ENCODE results near the gene CTIF.

Gene CTIF

DNA sequence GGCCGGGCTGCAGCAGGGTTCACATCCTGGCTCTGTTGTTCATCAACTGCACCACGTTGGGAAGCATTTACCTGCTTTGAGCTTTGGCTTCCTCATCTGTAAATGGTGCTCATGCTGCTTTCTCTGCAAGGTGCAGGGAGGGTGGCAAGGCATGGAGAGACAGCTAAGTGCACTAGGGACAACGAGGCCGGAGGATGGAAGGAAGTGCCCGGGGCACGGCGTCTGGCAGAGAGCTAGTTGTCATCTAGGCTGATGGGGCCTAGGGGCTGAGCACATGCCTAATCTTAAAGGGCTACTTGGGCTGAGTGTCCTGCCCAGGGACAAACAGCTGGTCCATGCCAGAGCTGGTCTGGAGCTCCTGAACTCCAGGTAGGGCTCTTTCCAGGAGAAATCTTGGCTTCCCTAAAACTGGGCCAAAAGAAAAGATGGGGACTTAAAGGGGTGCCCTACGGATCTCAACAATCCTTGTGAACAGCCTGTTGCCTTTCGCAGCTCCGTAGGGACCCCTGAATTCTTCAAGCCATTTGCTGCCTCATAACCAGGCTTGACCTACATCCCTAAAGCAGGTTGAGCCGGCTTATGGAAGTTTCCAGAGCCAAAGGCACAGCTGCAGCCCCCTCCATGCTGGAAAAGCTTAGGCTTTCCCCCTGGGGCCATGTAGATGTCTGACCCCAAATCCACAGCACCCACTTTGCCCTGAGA is 281.1 kb downstream of the CTIF start:
- DNase-seq = peak; percentile 3
- ATAC-seq = no peak

DNA sequence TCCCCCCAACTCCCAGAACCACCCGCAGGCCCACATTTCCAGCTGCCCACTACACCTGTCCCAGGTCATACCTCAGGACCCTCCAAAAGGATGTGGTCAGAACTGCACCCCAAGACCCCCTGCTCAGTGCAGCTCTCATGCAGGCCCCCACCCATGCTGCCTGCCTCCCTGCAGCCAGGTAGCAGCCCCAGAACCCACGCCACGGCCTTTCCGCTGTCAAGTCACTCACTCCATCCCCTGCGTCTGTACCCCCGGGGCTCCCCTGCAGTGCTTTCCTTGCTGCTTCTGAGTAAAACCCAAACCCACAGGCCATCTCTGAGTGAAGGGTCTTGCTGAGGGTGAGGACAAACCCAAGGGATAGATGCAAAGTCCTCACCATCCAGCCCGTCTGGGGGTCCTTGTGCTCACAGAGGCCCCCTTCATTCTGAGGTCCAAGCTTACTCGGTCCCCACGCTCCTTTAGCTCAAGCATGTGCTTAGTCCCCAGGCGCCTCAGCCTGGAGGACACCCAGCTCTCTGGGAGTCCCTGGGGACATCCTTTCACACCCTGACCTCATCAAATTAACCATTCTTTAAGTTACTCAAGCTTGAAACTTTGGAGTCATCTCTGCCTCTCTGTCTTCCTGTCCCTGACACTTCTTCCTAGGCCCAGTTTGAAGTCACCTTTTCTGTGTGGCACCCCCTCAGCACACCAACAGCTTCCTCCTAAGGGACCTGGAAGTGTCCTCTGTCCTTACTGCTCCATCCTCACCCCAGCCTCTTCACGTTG is 281.8 kb downstream of the CTIF start:
- ATAC-seq (peak; percentile 86), DNase-seq (peak; percentile 60)

DNA sequence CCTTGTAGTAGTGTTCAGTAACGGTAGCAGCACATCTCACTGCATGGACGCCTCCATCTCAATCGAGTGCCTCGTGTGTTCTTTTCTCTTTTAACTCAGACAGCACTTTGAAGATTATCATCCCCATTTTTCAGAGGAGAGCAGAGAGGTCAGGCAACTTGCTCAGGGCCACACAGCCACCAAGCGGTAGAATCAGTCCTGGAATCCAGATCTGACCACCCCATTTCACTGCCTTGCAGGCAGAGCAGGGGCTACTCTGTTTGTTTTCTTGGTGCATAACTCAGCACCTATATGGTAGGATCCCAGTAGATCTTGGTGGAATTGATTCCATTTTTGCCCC is 282.4 kb downstream of the CTIF start:
- no peak for DNase-seq

GRCh38 chr18:48821845-48822244 is 283.0 kb downstream of the CTIF start:
- ATAC-seq = no peak
- DNase-seq = no peak

More for the DNA sequence above, 282.4 kb downstream of the CTIF start:
- ATAC-seq = no peak

- ATAC-seq (no peak), DNase-seq (peak; percentile 0)
Measured at GRCh38 chr18:48824231-48824970, 285.6 kb downstream of the CTIF start.

DNA sequence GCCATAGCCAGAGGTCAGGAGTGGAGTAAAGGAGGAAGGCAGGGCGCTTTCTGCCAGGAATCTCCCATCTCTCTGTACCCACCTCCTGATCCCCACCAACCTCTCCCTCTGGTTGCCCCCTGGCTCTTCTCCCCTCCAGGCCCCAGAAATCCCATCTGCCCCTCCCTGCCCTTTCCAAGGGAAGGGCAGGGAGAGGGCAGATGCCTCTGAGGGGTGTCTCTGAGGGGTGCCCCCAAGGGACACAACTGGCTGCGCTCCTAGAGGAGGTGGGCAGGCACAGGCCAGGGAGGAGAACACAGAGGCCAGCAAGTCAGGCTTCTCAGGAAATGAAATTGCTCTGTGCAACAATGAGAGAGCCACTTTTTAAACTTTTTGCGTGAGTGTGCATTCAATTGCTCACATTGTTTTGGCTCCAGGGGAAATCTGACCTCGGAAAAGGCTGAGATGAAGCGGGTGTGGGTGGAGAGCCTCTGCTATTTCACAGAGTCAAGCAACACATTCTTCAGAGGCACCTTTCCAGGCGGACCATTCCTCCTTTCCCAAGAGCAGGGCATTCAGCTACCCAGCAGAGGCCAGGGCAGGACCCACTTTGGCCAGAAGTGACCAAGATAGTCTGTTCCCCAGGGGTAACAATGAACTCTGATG is 286.4 kb downstream of the CTIF start:
- DNase-seq (peak; percentile 1), ATAC-seq (no peak)

- ATAC-seq = no peak
- DNase-seq = peak; percentile 0
Measured at GRCh38 chr18:48826271-48826670, 287.4 kb downstream of the CTIF start.

GRCh38 chr18:48826806-48827205 is 288.0 kb downstream of the CTIF start:
- ATAC-seq (no peak), DNase-seq (no peak)

- DNase-seq (peak; percentile 2), ATAC-seq (no peak)
Measured at GRCh38 chr18:48827291-48828193, 288.7 kb downstream of the CTIF start.

- no peak for ATAC-seq
- DNase-seq = peak; percentile 0
Measured at GRCh38 chr18:48828194-48828545, 289.3 kb downstream of the CTIF start.

DNA sequence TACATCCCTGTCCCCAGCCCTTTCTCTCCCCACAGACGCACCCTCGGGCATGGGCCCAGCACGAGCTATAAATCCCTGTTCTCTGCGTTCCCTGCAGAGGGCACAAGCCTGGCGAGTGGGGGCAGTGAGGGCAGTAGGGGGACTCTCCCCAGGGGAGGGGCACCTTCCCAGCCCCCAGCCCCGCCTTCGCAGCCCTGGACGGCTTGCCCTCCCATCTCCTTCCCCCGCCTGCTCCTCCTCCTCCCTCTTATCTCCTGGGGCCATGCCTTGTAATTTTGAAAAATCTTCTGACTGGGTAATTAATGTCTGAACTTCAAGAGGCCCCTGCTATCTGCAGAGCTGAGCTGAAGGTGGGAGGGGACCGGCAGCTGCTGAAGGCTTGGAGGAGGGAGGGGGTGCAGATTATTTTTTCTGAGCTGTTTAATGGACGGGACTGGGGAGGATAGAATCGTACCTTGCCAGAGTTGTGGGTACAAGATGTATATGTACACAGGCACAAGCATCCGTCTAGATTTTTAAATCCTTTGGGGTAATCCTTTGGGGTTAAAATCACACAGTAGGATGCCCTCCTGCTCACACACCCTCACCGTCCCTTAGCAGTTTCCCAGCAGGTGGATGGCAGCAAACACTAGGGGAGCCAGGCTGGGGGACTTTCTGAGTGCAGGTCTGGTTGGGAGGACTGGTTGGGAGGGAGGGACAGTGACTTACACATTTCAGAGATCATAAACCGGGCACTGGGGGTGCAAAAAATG is 290.0 kb downstream of the CTIF start:
- no peak for ATAC-seq
- DNase-seq = peak; percentile 2

DNA sequence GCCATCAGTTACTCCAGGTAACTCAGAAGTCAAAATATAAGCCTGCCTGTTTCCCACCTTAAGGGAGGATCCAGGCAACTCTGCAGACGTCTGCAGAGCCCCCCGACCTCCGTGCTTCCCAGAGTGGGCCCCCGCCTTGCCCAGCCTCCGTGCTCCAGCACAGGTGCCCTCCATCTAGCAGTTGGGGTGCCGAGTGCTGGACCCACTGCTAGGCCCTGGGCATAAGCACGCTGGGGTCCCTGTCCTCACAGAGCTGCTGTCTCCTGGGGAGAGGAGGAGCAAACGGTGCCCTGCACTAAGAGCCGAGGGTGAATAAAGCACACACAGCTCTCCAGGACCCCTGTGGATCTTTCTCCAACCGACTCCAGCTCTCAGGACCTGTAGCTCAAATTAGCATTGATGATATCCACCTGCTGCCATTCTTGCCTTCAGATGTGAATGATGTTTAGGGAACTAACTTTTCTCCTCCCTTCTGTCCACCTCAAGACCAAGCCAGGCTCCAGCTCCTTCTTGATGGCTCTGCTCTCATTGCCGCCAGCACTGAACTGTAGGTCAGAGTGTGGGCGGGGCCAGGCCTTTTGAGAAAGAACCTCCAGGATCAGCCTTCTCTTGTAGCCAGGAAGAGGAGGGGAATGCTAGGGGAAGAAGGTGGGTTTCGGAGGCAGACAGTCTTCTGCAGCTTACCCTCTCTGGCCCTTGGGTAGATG is 290.8 kb downstream of the CTIF start:
- ATAC-seq (no peak), DNase-seq (peak; percentile 9)

GRCh38 chr18:48831113-48831759 is 292.4 kb downstream of the CTIF start:
- peak; percentile 4 for DNase-seq
- ATAC-seq = no peak

DNA sequence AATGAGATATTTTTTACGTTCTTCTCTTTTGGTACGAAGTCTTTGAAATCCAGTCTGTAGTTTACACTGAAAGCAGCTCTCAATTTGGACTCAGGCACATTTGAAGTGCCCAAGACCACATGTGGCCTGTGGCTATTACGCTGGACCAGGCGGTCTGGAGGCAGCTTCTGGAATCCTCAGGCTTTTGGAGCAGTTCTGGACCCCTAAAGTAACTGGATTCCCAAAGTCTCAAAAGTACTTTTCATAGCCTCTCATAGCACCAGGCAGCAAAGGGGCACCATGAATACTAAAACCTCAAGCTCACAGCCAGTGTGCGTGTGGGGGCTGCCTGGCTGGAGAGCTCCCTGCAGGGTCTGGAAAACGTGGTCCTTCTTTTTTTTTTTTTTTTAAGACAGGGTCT is 293.0 kb downstream of the CTIF start:
- no peak for ATAC-seq
- DNase-seq = peak; percentile 5

DNA sequence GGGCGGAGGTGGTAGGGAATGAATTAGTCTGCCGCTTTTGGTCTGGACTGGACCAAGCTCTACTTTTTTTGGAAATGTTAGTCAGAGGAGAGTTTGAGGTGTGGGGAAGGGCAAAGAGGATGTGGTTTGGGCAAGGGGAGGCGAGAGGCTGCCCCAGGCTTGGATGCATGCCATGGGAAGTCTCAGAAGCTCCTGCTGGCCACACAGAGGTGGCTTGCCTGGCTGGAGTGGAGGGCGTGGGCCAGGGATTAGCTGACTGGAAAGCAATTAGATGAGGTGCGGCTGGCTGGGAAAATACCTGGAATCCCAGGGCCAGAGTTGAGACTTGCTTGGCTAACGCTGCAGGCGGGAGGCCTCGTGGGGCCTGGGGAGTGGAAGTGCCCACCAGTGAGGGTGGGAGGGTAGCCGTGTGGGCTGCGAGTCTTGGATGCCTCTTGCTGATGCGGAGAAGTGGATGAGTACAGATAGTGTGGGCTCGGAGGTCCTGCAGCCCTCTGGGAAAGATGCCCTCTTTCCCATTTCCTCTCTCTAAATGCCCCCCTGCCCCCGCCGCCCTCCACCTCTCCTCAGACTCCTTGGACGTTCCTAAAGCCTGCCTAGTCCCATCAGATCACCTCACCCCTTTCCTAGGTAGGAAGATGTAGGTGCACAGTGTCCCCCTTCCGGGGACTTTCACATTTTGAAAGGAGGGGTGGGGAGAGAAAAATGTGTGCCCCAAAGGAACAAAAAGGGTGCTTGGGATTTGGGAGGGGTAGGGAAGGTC is 294.3 kb downstream of the CTIF start:
- ATAC-seq = no peak
- DNase-seq = peak; percentile 48

DNA sequence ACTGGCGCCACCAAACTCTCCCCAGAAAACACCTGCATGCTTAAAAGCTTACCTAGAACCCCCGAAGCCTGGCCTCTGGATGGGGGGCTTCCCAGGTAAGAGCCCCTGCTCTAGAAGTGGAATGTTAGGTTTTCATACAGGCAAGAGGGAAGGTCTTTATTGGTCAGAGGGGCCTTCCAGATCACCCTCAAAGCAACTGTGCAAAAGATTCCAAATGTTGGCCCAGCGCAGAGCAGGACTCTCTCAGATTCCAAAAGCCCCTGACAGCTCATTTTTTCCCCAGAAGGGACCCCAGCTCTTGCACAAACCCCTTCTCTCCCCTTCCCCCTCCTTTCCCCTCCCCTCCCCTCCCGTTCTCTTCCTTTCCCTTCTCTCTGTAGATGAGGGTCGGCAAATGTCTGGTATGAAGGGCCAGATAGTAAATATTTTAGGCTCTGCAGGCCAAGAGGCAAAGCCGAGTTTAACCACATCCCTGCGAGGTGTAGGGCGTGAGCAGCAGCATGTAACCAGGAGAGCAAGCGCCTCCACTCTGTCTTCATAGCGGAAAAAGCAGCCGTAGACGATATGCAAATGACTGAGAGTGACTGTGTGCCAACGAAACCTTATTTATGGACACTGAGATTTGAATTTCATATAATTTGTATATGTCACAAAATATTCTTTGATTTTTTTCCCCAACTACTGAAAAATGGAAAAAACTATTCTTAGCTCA is 295.0 kb downstream of the CTIF start:
- ATAC-seq = peak; percentile 72
- peak; percentile 76 for DNase-seq

- DNase-seq = peak; percentile 84
- ATAC-seq = peak; percentile 89
Measured at GRCh38 chr18:48834413-48835031, 295.7 kb downstream of the CTIF start.

DNA sequence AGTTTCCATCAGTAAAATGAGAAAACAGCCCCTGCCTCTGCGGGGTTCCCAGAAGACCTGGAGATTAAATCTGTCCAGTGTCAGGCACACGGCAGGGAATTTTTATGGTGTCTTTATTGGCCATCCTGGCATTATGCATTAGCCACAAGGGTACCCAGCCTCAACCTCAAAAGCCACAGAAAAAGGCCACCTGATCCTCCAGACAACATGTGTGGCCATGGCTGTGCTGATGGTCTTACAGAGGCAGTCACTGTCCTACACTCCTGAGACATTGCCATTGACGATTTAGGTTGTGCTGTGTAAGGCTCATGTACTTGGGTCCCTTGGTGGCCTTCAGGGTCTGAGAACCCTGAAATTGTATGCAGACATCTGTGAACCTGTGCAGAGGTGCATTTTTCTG is 296.3 kb downstream of the CTIF start:
- no peak for ATAC-seq
- DNase-seq = peak; percentile 42

All from stimulated activated naive CD8-positive, alpha-beta T cell treated with anti-CD3 and anti-CD28 coated beads, Interleukin-15, Interleukin-2, amounts not matched to agents 100 U/mL and 50 U/mL, for 24 hours (primary cell).